Liver (tissue), 9 donors: ENCODE data around the gene EIF3K. TPM values are rescaled to one million over a fixed set of nuclear protein-coding genes. Genes with fewer than 3 reads are reported as not detected.

Experiments used
- DNase-seq: peaks from one replicate; pipeline ENCODE4 v3.0.0-alpha.2; 2017; ENCODE audit warnings: low spot score
- H3K27ac ChIP-seq, 2 donors: one replicate each; pipeline ENCODE4 v1.7.0; 2013; ENCODE audit warnings: inconsistent platforms in 2 of 2, low read length in 2 of 2, control low read depth in 1 of 2, low read depth in 1 of 2, mild to moderate bottlenecking in 1 of 2
- H3K27me3 ChIP-seq, 4 donors: one replicate each; pipeline versions ENCODE4 v1.6.1 to v1.7.0; 2013; ENCODE audit warnings: low read length in 3 of 4, inconsistent platforms in 1 of 4, mild to moderate bottlenecking in 1 of 4, moderate library complexity in 1 of 4; ENCODE audit not compliant: control insufficient read depth in 4 of 4, insufficient read depth in 4 of 4
- H3K36me3 ChIP-seq, 4 donors: one replicate each; pipeline versions ENCODE4 v1.6.1 to v1.7.0; 2013; ENCODE audit warnings: low read length in 3 of 4, mild to moderate bottlenecking in 3 of 4, low read depth in 1 of 4, moderate library complexity in 1 of 4; ENCODE audit not compliant: control insufficient read depth in 4 of 4, insufficient read depth in 3 of 4
- H3K4me1 ChIP-seq, 4 donors: one replicate each; pipeline versions ENCODE4 v1.6.1 to v1.7.0; 2013; ENCODE audit warnings: low read length in 3 of 4, mild to moderate bottlenecking in 3 of 4, moderate library complexity in 1 of 4; ENCODE audit not compliant: control insufficient read depth in 4 of 4, insufficient read depth in 4 of 4
- H3K4me3 ChIP-seq, 3 donors: one replicate each; pipeline versions ENCODE4 v1.6.1 to v1.7.0; 2013; ENCODE audit warnings: low read length in 3 of 3, control low read depth in 1 of 3, low read depth in 1 of 3, mild to moderate bottlenecking in 1 of 3
- H3K9ac ChIP-seq, 2 donors: one replicate each; pipeline ENCODE4 v1.7.0; 2013; ENCODE audit warnings: low read length in 2 of 2, mild to moderate bottlenecking in 2 of 2, moderate library complexity in 2 of 2, control low read depth in 1 of 2, low read depth in 1 of 2
- H3K9me3 ChIP-seq, 4 donors: one replicate each; pipeline versions ENCODE4 v1.6.1 to v1.7.0; 2013; ENCODE audit warnings: low read length in 3 of 4; ENCODE audit not compliant: control insufficient read depth in 4 of 4
- ATF3 ChIP-seq: IDR thresholded peaks from 2 replicates; pipeline ENCODE4 v1.6.1; 2016; ENCODE audit warnings: antibody characterized with exemption
- CTCF ChIP-seq: fragments of 150-350 bp; IDR thresholded peaks from 2 replicates; pipeline ENCODE4 v1.5.1; 2017; ENCODE audit warnings: improper control_type of control experiment, low read depth, low read length; ENCODE audit not compliant: missing input control
- EGR1 ChIP-seq, 2 donors: IDR thresholded peaks; 2 replicates each; pipeline ENCODE4 v1.6.1; 2016 to 2018; ENCODE audit warnings: antibody characterized with exemption in 2 of 2, low read depth in 2 of 2
- FOXA1 ChIP-seq: IDR thresholded peaks from 2 replicates; pipeline ENCODE4 v1.6.1; 2016; ENCODE audit warnings: antibody characterized with exemption
- FOXA2 ChIP-seq: IDR thresholded peaks from 2 replicates; pipeline ENCODE4 v1.6.1; 2016; ENCODE audit warnings: antibody characterized with exemption
- GABPA ChIP-seq, 2 donors: IDR thresholded peaks in 1 of 2; conservative IDR thresholded peaks in 1 of 2; 2 replicates each; pipeline ENCODE4 v1.6.1; 2016; ENCODE audit warnings: antibody characterized with exemption in 2 of 2, mild to moderate bottlenecking in 1 of 2, moderate library complexity in 1 of 2
- HNF4A ChIP-seq, 2 donors: conservative IDR thresholded peaks; 2 replicates each; pipeline ENCODE4 v1.6.1; 2016; ENCODE audit warnings: antibody characterized with exemption in 2 of 2, mild to moderate bottlenecking in 2 of 2
- HNF4G ChIP-seq: IDR thresholded peaks from 2 replicates; pipeline ENCODE4 v1.6.1; 2016; ENCODE audit warnings: antibody characterized with exemption
- JUND ChIP-seq, 2 donors: IDR thresholded peaks; 2 replicates each; pipeline ENCODE4 v1.6.1; 2016; ENCODE audit warnings: antibody characterized with exemption in 2 of 2
- MAX ChIP-seq: IDR thresholded peaks from 2 replicates; pipeline ENCODE4 v1.6.1; 2016; ENCODE audit warnings: antibody characterized with exemption
- NR2F2 ChIP-seq: IDR thresholded peaks from 2 replicates; pipeline ENCODE4 v1.6.1; 2016; ENCODE audit warnings: antibody characterized with exemption
- RAD21 ChIP-seq, 2 donors: IDR thresholded peaks; 2 replicates each; pipeline ENCODE4 v1.6.1; 2016; ENCODE audit warnings: antibody characterized with exemption in 2 of 2, mild to moderate bottlenecking in 2 of 2
- REST ChIP-seq: IDR thresholded peaks from 2 replicates; pipeline ENCODE4 v1.6.1; 2016; ENCODE audit warnings: antibody characterized with exemption, mild to moderate bottlenecking
- RXRA ChIP-seq, 2 donors: IDR thresholded peaks; 2 replicates each; pipeline ENCODE4 v1.6.1; 2017 to 2018; ENCODE audit warnings: antibody characterized with exemption in 2 of 2, mild to moderate bottlenecking in 1 of 2
- SP1 ChIP-seq: IDR thresholded peaks from 2 replicates; pipeline ENCODE4 v1.6.1; 2018; ENCODE audit warnings: antibody characterized with exemption, mild to moderate bottlenecking
- TAF1 ChIP-seq: conservative IDR thresholded peaks from 2 replicates; pipeline ENCODE4 v1.6.1; 2016; ENCODE audit warnings: antibody characterized with exemption, mild to moderate bottlenecking
- YY1 ChIP-seq: IDR thresholded peaks from 2 replicates; pipeline ENCODE4 v1.6.1; 2016; ENCODE audit warnings: antibody characterized with exemption, mild to moderate bottlenecking
- ZBTB33 ChIP-seq: IDR thresholded peaks from 2 replicates; pipeline ENCODE4 v1.6.1; 2016; ENCODE audit warnings: antibody characterized with exemption
- WGBS: extraction: QIAGEN DNeasy Blood & Tissue Kit; methylation state at CpG from one replicate; pipeline ENCODE4 v1.1.7; 2013; 5-methylcytosine and 5-hydroxymethylcytosine counted together
- polyA plus RNA-seq, 2 donors: library from polyadenylated mRNA; stranded (reverse) in 1 of 2; unstranded in 1 of 2; fragments of 200-250 nt in 1 of 2; fragments of >200 nt in 1 of 2; fragmentation: Nextera tagmentation in 1 of 2; extraction: Ambion mirVana in 1 of 2; gene quantifications; one replicate each; pipeline versions ENCODE4 v1.2.1 to v1.2.3, GENCODE V29; 2013 to 2015
- total RNA-seq, 2 donors: library from RNA; depleted of rRNA; stranded (reverse); fragments of >200 nt; gene quantifications; one replicate each; pipeline ENCODE4 v1.2.3, GENCODE V29; 2014
- donor health status: healthy.
- donor health status: healthy.
- donor health status: healthy.
- donor health status: healthy.
- donor health status: healthy.

EIF3K gene
- total and polyA plus RNA-seq, 4 donors: 118 to 240 (median 151) TPM

- Histone ChIP-seq H3K36me3 (no peaks in the 10 kb centered on the region), H3K4me3 (no peak overlapping the region), H3K4me1 (peaks cover 33 to 90% (median 80%) of the 10 kb centered on the region in 4 donors), H3K27me3 (no peaks in the 10 kb centered on the region), H3K27ac (peak overlapping the region; percentile 91), H3K9me3 (no peaks in the 10 kb centered on the region), H3K9ac (no peak overlapping the region)
- DNase-seq: no peak
- 14% methylated on average over 6 of the region's 6 CpGs for WGBS
- peak; percentile 51 for TF ChIP-seq SP1
- TF ChIP-seq RAD21 (IDR thresholded peaks at IDR 0.05): peak; percentile 14 to 27
- no peak for TF ChIP-seq GABPA (IDR thresholded peaks at IDR 0.05 in 1 of 2, conservative IDR thresholded peaks at IDR 0.05 in 1 of 2)
- no peak for TF ChIP-seq ZBTB33
- TF ChIP-seq RXRA (IDR thresholded peaks at IDR 0.05): peak; percentile 74 to 79
- no peak for TF ChIP-seq ATF3
- TF ChIP-seq CTCF: no peak
- peak; percentile 29 for TF ChIP-seq REST
- TF ChIP-seq MAX: no peak
- peak; percentile 33 for TF ChIP-seq NR2F2
- TF ChIP-seq FOXA2: peak; percentile 6
- no peak for TF ChIP-seq HNF4G
- TF ChIP-seq JUND (IDR thresholded peaks at IDR 0.05): no peak
- TF ChIP-seq HNF4A (conservative IDR thresholded peaks at IDR 0.05): peak; percentile 20 to 23
- no peak for TF ChIP-seq TAF1
- TF ChIP-seq EGR1 (IDR thresholded peaks at IDR 0.05; ENCODE audit: low read depth in 2 of 2): no peak
- peak; percentile 32 for TF ChIP-seq YY1
- TF ChIP-seq FOXA1: peak; percentile 8
Observed at GRCh38 chr19:38654628-38655055, 35.7 kb downstream of the EIF3K start.
